NCI-H2107 treated with DMSO at 0.1 percent for 48 hours (cell line): ENCODE results near the gene TEKTIP1.
"Not testable (repeated sequence)": the region's sequence is repeated elsewhere in the genome, so short reads cannot be mapped to it uniquely, and the experiment has no call there.

Experiments used
- DNase-seq: peaks from one replicate; lab custom pipeline; 2025; ENCODE audit not compliant: unreplicated experiment; lab: John Stamatoyannopoulos, UW

Gene TEKTIP1

GRCh38 chr19:3507371-3508120 is 31.4 kb upstream of the TEKTIP1 start:
- DNase-seq, result no peak

GRCh38 chr19:3508121-3508661 is 30.8 kb upstream of the TEKTIP1 start:
- not testable (repeated sequence) for DNase-seq

DNA sequence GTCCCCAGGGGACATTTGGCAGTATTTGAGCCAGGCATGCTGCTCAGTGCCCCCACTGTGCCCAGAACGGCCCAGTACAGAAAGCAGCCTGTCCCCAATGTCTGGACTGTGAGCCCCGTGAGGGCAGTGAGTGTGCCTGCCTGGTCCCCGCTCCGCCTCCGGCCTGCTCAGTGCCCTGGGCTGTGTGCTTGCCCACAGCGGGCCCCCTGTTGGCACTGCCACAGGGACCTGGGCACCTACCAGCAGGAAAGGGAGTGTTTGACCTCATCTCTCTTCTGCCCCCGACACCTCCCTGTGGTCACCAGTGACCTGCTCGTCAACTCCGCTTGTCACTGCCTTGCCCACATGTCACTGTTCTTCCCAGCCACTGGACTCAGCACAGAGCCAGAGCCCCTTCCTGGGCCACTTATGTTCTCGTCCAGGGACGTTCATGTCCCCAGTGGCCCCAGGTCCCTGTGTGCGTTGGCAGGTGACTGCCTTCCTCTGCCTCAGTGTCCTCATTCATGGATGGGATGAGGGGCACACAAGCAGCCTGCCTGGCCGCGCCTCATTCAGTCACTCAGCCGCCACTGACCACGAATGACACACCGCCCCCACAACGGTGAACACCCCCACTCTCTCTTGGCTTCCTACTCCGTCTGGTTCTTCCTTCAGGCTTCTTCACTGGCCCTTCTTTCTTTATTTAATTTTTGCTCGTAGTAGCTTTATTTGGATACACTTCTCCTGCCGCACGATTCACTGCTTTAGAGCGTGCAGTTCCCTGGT is 30.0 kb upstream of the TEKTIP1 start:
- DNase-seq, result no peak

GRCh38 chr19:3509566-3509989 is 29.4 kb upstream of the TEKTIP1 start:
- no peak for DNase-seq

DNA sequence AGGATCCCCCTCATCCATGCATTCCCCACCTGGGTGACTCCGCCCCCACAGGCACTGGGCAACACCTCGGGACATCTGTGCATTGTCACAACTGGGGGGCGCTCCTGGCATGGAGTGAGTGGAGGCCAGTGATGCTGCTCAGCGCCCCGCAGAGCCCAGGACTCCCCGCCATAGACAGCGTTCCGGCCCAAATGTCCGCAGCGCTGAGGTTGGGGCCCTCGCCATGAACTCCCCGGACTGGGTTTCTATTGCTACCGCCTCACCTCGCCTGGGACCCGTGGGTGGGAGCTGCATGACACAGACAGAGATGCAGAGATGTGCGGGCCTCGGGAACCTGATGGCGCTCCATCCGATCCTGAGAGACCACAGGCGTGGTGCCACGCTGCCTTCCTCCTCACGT is 28.2 kb upstream of the TEKTIP1 start:
- DNase-seq, result no peak

- DNase-seq, result no peak
Observed at GRCh38 chr19:3511506-3512251, 27.3 kb upstream of the TEKTIP1 start.

- DNase-seq, result no peak
Observed at GRCh38 chr19:3512562-3513228, 26.3 kb upstream of the TEKTIP1 start.

DNA sequence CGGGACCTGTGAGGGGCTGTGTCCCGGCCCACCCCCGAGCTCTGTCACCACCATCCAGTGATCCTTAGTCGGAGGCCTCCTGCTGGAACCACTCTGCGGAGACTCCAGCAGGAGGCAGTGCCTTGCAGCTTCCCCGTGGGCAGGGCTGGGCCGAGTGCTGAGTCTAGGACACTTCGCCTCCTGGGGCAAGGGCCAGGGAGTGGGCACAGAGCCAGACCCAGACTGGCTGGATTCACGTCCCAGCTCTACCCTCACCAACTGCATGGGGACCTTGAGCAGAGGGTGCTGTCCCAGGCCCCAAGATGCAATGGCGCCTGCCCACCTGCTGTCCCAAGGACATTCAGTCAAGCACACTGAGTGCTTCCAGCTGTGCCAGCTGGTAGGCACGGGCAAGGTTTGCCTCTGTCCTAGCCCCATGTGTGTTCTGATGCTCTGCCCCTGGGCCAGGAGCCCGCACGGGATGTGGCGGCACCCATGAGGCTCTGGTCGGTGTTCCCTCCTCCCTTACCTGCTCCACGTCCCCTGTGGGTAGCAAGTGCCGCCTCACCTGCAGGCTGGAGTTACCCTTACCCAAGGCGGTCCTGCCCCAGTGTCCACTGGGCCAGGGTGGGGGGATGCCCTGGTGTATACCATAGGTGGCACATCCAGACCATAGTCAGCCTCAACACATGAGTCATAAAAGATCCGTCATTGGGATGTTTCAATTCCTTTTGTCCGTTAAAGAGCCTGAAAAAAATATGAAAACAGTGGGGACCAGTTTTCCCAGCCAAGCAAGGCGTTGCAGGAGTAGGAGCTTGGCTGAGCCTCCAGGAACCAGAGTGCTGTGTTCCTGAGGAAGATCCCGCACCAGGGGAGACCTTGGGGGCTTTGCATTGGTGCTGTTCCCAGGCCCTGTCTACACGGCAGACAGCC is 25.5 kb upstream of the TEKTIP1 start:
- DNase-seq, result no peak

DNA sequence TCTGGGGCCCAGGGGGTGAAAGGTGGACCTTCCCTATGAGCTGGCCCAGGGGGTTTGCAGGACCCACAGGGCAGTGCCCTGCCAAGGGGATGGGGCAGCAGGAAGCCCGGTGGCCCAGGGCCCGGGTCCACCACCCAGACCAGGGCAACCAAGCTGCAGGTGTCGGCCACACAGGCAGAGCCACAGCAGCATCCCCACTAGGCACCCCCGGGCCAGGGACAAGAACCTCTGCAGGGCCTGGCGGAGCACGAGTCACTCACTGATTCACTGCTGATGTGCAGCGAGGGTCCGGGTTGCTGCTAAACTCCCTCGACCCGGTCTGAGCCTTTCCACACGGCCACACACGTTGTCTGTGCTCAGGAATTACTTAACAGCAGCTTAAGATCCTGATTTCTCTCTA is 24.0 kb upstream of the TEKTIP1 start:
- no peak for DNase-seq

DNA sequence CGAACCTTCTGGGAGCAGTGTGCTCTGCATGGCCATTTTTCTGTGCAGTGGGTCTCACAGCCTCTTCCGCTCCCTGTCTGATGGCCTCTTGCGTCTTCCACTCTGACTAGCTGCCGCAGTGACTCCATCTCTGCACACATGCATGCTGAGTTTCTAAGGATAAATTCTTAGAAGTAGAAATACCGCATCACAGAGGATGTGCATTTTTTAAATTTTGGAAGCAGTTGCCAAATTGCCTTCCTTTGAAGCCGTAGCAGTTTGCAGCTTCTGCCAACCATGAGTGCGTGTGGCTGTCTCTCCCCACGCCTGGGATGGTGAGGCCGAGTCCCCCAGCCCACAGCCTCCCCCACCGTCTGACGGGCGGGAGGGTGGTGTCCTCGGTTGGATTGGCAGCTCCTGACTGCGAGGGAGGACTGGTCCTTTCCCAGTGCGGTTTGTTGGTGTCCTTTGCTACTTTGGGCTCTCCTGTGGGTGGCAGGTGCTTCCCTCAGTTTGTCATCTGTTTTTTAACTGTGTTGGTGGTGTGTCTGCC is 23.0 kb upstream of the TEKTIP1 start:
- no peak for DNase-seq

GRCh38 chr19:3516675-3517207 is 22.2 kb upstream of the TEKTIP1 start:
- peak; percentile 72 for DNase-seq

GRCh38 chr19:3517638-3518037 is 21.3 kb upstream of the TEKTIP1 start:
- DNase-seq, result no peak

- no peak for DNase-seq
Observed at GRCh38 chr19:3518255-3518654, 20.7 kb upstream of the TEKTIP1 start.

DNA sequence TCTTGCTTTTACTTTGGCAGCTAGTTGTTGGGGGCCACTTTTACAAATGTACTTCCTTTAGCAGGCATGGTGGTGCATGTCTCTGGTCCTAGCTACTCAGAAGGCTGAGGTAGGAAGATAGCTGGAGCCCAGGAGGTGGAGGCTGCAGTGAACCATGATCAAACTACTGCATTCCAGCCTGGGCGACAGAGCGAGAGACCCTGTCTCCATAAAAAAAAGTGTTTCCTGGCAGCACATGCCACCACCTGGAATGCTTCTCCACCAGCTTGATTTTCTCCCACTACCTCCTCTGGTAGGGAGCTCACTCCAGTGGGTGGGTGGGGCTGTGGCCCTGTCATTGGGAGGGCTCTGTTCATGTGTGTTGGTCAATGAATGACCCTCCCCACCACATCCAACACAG is 20.3 kb upstream of the TEKTIP1 start:
- DNase-seq, result no peak

DNA sequence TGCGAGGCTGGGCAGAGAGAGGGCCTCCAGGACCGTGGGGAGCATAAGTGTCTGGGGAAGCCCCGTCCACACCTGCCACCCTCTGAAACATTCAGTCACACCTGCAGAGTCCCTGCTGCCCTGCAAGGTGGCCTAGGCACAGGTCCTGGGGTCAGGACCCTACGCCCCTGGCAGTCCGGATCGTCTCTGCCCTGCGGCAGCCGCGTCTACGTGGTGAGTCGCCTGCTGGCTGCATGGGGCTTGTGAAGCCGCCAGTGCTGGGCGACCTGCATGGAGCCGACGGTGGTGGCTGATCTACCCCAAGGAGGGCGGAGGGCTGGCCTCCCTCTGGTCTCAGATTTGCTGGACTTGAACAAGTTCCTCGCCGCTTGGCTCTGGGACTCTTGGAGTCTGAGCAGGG is 19.8 kb upstream of the TEKTIP1 start:
- no peak for DNase-seq

- DNase-seq, result peak; percentile 54
Observed at GRCh38 chr19:3520166-3521103, 18.5 kb upstream of the TEKTIP1 start.

GRCh38 chr19:3521104-3521445 is 17.9 kb upstream of the TEKTIP1 start:
- DNase-seq, result no peak
